ENCODE results near the gene FCN1.

Gene FCN1

GRCh38 chr9:134887219-134887618 lies 30.5 kb downstream of the FCN1 start:
- Mint-ChIP-seq H3K36me3 (ENCODE audit: low read depth) (no peaks in the 10 kb centered on the region), H3K4me3 (no peak overlapping the region), H3K27me3 (peaks cover 12% of the 10 kb centered on the region), H3K27ac (no peak overlapping the region), H3K4me1 (ENCODE audit: low read depth) (no peaks in the 10 kb centered on the region), H3K9me3 (no peaks in the 10 kb centered on the region)

GRCh38 chr9:134886413-134886913 lies 31.2 kb downstream of the FCN1 start:
- Mint-ChIP-seq H3K36me3 (ENCODE audit: low read depth) (no peaks in the 10 kb centered on the region), H3K9me3 (no peaks in the 10 kb centered on the region), H3K27me3 (peaks cover 12% of the 10 kb centered on the region), H3K4me3 (no peak overlapping the region), H3K4me1 (ENCODE audit: low read depth) (no peaks in the 10 kb centered on the region), H3K27ac (no peak overlapping the region)

DNA sequence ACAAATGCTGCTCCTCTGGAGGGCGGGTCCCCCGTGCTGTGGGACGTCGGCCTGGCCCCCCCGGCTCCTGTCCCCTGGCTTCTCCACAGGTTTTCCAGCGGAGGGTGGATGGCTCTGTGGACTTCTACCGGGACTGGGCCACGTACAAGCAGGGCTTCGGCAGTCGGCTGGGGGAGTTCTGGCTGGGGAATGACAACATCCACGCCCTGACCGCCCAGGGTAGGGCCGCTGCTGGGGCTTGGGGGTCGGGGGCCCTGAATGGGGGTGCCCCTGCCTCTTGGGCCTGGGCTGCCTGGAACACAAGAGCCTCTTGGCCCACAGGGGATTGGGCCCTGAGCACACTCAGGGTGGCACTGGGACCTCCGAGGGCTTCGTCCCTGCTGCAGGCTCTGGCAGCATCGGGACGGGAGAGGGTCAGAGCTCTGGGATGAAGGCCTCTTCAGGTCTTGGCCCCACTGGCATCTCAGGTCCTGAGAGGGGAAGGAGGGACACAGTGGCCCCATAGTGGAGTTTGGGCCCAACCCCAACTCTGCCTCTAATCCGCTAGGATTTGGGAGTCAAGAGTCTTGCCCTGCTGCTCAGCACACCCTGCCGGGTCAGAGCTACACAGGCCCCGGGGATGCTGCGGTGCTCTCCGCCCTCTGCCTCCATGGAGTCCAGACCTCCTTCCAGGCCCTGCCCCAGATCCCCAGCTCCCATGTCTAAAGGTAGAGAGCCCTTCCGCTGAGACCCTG lies 31.9 kb downstream of the FCN1 start:
- H3K4me3 Mint-ChIP-seq: no peak overlapping the region
- H3K36me3 Mint-ChIP-seq (ENCODE audit: low read depth): no peaks in the 10 kb centered on the region
- H3K9me3 Mint-ChIP-seq: no peaks in the 10 kb centered on the region
- no peaks in the 10 kb centered on the region for H3K4me1 Mint-ChIP-seq (ENCODE audit: low read depth)
- H3K27me3 Mint-ChIP-seq: peaks cover 12% of the 10 kb centered on the region
- H3K27ac Mint-ChIP-seq: no peak overlapping the region

- Mint-ChIP-seq H3K4me3 (no peak overlapping the region), H3K36me3 (ENCODE audit: low read depth) (no peaks in the 10 kb centered on the region), H3K9me3 (no peaks in the 10 kb centered on the region), H3K4me1 (ENCODE audit: low read depth) (no peaks in the 10 kb centered on the region), H3K27ac (no peak overlapping the region), H3K27me3 (peaks cover 12% of the 10 kb centered on the region)
These were observed 32.6 kb downstream of the FCN1 start for GRCh38 chr9:134885001-134885678.

GRCh38 chr9:134884492-134884891 lies 33.2 kb downstream of the FCN1 start:
- peaks cover 12% of the 10 kb centered on the region for H3K27me3 Mint-ChIP-seq
- H3K4me1 Mint-ChIP-seq (ENCODE audit: low read depth): no peaks in the 10 kb centered on the region
- H3K4me3 Mint-ChIP-seq: no peak overlapping the region
- no peaks in the 10 kb centered on the region for H3K36me3 Mint-ChIP-seq (ENCODE audit: low read depth)
- no peaks in the 10 kb centered on the region for H3K9me3 Mint-ChIP-seq
- no peak overlapping the region for H3K27ac Mint-ChIP-seq

- H3K27me3 Mint-ChIP-seq: peaks cover 12% of the 10 kb centered on the region
- no peaks in the 10 kb centered on the region for H3K36me3 Mint-ChIP-seq (ENCODE audit: low read depth)
- no peaks in the 10 kb centered on the region for H3K4me1 Mint-ChIP-seq (ENCODE audit: low read depth)
- H3K9me3 Mint-ChIP-seq: no peaks in the 10 kb centered on the region
- H3K27ac Mint-ChIP-seq: no peak overlapping the region
- no peak overlapping the region for H3K4me3 Mint-ChIP-seq
These were observed 34.5 kb downstream of the FCN1 start for GRCh38 chr9:134883040-134883782.

DNA sequence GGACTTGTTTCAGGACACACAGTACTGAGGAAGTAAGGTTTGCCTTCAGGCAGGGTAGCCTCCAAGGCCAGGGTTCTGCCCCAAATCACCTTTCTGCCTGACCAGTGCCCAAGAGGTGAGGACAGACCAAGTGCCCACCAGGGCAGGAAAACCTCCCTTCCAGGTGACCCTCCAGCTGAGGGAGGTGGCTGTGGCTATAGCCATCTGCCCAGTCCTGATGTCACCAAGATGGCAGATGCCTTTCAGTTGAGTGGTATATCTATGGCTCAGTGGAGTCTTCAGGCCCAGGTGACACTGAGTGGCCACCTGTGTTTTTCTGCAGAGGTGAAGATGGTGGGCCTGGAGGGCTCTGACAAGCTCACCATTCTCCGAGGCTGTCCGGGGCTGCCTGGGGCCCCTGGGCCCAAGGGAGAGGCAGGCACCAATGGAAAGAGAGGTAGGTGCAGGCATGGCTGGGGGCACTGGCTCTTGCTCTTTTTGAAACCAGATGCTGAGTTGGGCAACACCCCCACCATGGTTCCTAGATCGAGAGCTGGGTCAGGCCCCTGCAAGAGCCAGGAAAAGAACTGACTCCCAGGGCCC lies 35.4 kb downstream of the FCN1 start:
- no peaks in the 10 kb centered on the region for H3K9me3 Mint-ChIP-seq
- no peaks in the 10 kb centered on the region for H3K36me3 Mint-ChIP-seq (ENCODE audit: low read depth)
- H3K27ac Mint-ChIP-seq: no peak overlapping the region
- H3K4me1 Mint-ChIP-seq (ENCODE audit: low read depth): no peaks in the 10 kb centered on the region
- H3K27me3 Mint-ChIP-seq: peaks cover 12% of the 10 kb centered on the region
- H3K4me3 Mint-ChIP-seq: no peak overlapping the region

DNA sequence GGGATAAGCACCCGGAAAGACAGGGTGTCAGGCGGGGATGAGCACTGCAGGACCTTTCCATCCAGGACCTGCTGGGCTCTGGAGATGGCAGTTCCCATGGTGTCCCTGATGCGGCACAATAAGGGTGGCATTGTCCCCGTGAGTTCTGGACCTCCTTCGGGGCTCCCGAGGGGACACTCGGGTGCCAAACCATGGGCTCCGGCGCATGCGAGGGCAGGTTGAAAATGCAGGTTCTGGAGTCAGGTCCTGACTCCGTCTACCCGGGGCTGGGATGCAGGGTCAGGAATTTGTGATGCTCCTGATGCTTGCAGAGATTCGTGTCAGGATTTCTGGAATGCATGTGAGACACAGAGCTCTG lies 36.4 kb downstream of the FCN1 start:
- Mint-ChIP-seq H3K4me1 (ENCODE audit: low read depth) (no peaks in the 10 kb centered on the region), H3K9me3 (no peaks in the 10 kb centered on the region), H3K36me3 (ENCODE audit: low read depth) (no peaks in the 10 kb centered on the region), H3K4me3 (no peak overlapping the region), H3K27ac (no peak overlapping the region), H3K27me3 (peaks cover 2% of the 10 kb centered on the region)

DNA sequence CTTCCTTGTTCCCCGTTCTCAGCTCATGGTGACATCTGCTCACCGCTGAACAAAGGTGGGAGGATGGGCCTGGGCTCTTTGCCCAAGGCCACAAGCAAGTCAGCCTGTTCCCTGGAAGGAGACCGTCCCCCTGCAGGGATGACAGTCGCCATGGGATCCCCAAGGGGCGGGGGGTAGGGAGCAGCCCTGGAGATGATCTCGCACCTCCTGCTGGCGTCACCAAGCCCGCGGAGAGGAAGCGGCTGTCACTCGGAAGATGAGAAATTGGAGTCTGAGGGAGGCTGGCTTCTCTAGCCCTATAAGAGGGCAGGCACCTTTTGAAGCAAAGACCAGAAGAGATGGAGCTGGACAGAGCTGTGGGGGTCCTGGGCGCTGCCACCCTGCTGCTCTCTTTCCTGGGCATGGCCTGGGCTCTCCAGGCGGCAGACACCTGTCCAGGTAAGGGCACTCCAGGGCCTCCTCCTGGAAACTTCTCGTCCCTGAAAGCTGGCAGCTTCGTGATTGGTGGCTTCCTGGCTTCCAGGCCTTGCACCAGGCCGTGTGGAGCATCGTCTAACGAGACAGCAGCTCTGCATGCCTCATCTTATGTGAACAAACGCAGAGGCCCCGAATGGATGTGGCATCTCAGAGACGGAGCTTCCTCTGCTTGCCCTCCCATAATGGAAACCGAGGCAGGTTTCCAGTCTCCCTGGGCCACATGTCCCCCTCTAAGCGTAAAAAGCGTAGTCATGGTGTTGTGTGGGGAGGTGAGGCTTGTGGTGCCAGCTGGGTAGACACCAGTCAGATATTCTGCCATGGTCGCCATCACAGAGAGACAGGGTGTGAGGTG lies 37.0 kb downstream of the FCN1 start, which contains the start of gene FCN2:
Gene FCN2, plus strand, starts transcription at position 327 of the 829 bp plus-strand sequence. Its CDS starts 12 bp downstream, at position 339.
- Mint-ChIP-seq H3K27ac (no peak within 1 kb of the TSS), H3K36me3 (ENCODE audit: low read depth) (no peaks in the 10 kb centered on the region), H3K4me3 (no peak within 1 kb of the TSS), H3K27me3 (no peaks in the 10 kb centered on the region), H3K4me1 (ENCODE audit: low read depth) (no peaks in the 10 kb centered on the region), H3K9me3 (no peaks in the 10 kb centered on the region)

- no peaks in the 10 kb centered on the region for H3K27me3 Mint-ChIP-seq
- no peaks in the 10 kb centered on the region for H3K36me3 Mint-ChIP-seq (ENCODE audit: low read depth)
- H3K4me1 Mint-ChIP-seq (ENCODE audit: low read depth): no peaks in the 10 kb centered on the region
These were observed 37.8 kb downstream of the FCN1 start for GRCh38 chr9:134879664-134880483.

DNA sequence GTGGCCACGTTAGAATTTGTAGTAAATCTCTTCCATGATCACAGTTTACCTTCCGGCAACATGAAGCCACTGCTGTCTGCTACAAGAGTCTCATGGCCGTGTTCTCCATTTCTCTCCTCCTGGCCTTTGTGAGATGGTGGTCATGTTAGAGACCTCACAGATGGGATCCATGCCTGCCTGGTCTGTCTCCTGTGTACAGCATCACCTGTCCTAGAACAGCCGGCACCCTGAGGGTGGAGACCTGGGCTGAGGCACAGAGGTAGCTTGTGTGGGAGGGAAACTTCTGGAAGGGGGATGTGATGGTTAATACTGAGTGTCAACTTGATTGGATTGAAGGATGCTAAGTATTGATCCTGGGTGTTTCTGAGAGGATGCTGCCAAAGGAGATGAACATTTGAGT lies 40.2 kb downstream of the FCN1 start:
- H3K9me3 Mint-ChIP-seq: no peaks in the 10 kb centered on the region
- H3K27me3 Mint-ChIP-seq: no peaks in the 10 kb centered on the region
- no peaks in the 10 kb centered on the region for H3K4me1 Mint-ChIP-seq (ENCODE audit: low read depth)

More at GRCh38 chr9:134879664-134880483, 37.8 kb downstream of the FCN1 start:
- Mint-ChIP-seq H3K9me3 (no peaks in the 10 kb centered on the region), H3K27ac (no peak overlapping the region), H3K4me3 (no peak overlapping the region)

GRCh38 chr9:134875371-134875770 lies 42.3 kb downstream of the FCN1 start:
- H3K4me1 Mint-ChIP-seq (ENCODE audit: low read depth): no peaks in the 10 kb centered on the region
- H3K27ac Mint-ChIP-seq: no peak overlapping the region
- no peaks in the 10 kb centered on the region for H3K36me3 Mint-ChIP-seq (ENCODE audit: low read depth)
- H3K27me3 Mint-ChIP-seq: peaks cover 3% of the 10 kb centered on the region
- no peaks in the 10 kb centered on the region for H3K9me3 Mint-ChIP-seq
- H3K4me3 Mint-ChIP-seq: no peak overlapping the region

More for the DNA sequence above, 40.2 kb downstream of the FCN1 start:
- Mint-ChIP-seq H3K27ac (no peak overlapping the region), H3K4me3 (no peak overlapping the region), H3K36me3 (ENCODE audit: low read depth) (no peaks in the 10 kb centered on the region)

DNA sequence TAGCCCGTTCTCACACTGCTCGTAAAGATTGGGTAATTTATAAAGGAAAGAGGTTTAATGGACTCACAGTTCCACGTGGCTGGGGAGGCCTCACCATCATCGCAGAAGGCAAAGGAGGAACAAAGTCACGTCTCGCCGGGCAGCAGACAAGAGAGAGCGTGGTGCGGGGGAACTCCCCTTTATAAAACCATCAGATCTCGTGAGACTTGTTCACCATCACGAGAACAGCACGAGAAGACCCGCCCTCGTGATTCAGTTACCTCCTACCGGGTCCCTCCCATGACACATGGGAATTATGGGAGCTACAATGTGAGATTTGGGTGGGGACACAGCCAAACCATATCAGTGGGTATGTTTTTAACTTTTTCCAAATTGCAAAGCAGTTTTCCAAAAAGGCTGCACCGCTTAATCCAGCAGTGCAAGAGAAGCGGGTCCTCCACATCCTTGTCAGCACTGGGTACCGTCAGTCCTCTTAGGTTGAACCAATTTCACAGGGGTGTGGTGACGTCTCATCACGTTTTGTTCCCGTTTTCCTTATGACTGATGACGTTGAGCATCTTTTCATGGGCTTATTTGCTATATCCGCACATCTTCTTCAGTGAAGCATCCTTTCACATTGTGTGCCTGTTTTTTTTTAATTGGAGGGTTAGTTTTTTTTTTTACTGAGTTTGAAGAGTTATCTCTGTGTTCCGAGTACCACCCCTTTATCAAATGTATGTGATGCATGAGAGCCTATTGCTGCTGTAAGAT lies 45.1 kb downstream of the FCN1 start:
- Mint-ChIP-seq H3K27me3 (peaks cover 3% of the 10 kb centered on the region), H3K27ac (no peak overlapping the region), H3K4me1 (ENCODE audit: low read depth) (no peaks in the 10 kb centered on the region), H3K36me3 (ENCODE audit: low read depth) (no peaks in the 10 kb centered on the region), H3K9me3 (no peaks in the 10 kb centered on the region), H3K4me3 (no peak overlapping the region)
